Measurements from ENCODE around the gene ZNF484.
"Not testable (repeated sequence)": the region's sequence is repeated elsewhere in the genome, so short reads cannot be mapped to it uniquely, and the experiment has no call there.

ZNF484 gene

DNA sequence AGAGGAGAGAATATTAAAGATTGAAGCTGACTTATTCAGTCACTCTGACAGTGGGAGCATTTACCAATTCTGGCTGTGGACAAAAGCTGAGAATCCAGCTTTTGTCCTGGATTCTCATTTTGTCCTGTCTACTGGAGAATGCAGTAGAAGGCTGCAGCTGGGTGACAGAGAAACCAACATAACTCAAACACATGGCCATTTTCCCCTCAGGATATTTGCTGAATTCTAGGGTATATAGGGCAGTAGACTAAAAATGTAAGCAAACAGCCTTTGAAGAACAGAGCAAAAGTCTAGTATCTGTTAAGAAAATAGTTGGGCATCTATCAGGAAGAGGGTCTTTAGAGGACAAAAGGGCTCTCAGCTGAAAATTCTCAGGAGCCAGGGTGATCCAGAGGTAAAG is 20.6 kb downstream of the ZNF484 start:
- DNase-seq = no peak

DNA sequence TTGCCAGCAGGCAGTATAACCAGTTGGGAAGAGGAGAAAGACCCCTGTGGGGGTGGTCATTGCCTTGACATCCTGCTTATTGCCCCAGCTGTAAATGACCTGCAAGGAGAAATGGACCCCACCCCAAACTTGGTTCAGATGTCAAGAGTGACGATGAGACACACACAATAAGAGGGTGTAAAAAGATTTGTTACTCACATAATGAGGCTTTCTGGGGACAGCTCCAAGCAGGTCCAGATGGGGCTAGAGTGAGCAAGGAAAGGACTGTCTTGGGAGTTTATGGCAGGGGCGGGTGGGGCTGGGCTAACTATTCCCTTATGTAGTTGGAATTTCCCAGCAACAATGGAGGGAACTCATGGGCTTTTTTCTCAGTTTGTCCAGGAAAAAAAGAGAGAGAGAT is 24.1 kb downstream of the ZNF484 start:
- DNase-seq = no peak

DNA sequence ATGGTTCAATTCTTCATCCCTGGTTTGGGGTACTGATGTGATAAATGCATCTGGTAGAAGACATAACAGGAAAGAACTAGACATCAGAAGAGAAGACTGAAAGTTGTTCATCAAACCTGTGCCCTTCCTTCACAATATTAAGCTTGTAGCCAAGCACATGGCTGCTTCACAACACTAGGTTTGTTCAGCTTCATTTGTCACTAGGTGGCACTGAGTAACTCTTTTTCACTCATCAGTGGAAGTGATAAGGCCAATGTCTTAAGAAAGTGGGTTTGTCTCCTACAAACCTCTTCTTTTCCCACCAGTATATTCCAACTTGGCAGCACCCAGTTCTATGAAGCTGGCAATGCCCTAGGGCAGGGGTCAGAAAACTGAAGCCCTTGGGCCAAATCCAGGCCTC is 26.9 kb downstream of the ZNF484 start:
- no peak for DNase-seq

DNA sequence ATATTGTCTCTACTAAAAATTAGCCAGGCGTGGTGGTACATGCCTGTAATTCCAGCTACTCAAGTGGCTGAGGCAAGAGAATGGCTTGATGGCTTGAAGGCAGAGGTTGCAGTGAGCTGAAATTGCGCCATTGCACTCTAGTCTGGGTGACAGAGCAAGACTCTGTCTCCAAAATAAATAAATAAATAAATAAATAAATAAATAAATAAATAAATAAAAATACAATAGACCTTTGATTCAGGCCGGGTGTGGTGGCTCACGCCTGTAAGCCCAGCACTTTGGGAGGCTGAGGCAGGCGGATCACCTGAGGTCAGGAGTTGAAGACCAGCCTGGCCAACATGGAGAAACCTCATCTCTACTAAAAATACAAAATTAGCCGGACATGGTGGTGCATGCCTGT is 29.1 kb downstream of the ZNF484 start:
- not testable (repeated sequence) for DNase-seq

DNA sequence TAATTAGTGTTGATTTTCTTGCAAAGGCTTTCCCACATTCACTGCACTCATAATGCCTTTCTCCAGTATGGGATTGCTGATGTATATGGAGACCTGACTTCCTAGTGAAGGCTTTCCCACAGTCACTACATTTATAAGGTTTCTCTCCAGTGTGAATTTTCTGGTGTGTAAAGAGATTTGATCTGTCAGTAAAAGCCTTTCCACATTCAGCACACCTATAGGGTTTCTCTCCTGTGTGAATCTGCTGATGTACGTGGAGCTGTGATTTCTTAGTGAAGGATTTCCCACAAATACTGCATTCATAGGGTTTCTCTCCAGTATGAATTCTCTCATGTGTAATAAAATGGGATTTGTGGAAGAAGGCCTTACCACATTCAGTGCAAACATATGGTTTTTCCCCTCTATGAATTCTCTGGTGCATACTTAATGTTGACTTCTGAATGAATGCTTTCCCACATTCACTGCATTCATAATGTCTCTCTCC is 31.1 kb downstream of the ZNF484 start:
- DNase-seq = no peak

DNA sequence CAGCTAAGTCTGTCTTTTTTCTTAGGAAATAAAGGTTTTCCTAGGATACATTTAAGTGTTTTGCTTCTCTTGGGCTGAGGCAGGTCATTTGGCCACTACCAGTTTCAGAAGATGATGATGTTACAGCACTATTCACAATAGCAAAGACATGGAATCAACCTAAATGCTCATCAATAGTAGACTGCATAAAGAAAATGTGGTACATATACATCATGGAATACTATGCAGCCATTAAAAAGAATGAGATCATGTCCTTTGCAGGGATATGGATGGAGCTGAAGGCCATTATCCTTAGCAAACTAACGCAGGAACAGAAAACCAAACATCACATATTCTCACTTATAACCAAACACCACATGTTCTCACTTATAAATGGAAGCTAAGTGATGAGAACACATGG is 39.4 kb downstream of the ZNF484 start:
- DNase-seq = not testable (repeated sequence)

DNA sequence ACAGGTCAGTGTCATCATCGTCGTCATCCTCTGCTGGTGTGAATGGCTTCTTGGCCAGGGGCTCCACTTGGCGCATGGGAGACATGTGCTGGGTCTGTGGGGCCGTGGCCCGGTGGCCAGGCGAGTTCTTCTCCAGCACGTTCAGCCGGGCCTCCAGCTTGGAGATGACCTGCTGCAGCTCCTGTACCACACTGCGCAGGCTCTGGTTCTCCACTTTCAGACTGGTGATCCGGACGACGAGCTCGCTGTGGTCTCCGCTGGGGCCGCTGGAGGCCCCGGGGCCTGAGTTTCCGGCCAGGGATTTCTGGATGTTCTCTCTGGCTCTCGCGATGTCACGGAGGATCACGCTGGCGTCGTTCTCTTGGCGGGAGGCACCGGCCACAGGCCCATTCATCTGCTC is 40.6 kb downstream of the ZNF484 start:
- no peak for DNase-seq

DNA sequence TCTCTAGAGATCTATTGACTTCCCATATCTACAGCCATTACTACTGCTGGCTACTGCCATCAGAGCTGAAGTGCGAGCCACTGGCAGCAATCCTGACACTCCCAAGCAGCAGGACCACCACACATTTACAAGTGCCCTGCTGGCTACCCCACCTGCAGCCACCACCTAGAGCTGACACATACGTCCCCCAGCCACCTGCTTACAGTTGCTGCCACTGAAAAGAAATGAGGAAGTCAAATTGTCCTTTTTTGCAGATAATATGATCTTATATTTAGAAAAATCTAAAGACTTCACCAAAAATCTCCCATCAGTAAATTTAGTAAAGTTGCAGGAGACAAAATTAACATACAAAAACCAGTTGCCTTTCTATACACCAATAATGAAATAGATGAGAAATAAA is 48.4 kb downstream of the ZNF484 start:
- no peak for DNase-seq

DNA sequence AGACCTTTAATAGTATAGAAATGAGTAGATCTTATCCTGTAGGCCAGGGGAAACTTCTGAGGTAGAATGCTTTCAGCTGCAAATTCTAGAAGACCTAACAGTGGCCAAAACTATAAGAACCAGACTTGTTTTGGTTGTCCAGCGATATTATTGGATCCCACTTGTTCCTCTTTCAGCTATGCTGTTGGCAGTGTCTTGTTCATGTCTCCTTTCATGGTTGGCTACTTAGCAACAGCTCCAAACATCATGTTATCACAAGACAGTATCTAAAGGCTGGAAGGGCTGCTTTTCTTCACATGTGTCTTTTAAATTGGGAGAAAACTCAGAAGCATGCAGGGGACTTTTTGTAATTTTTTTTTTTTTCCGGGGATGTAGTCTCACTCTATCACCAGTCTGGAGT is 52.8 kb downstream of the ZNF484 start:
- DNase-seq = not testable (repeated sequence)

DNA sequence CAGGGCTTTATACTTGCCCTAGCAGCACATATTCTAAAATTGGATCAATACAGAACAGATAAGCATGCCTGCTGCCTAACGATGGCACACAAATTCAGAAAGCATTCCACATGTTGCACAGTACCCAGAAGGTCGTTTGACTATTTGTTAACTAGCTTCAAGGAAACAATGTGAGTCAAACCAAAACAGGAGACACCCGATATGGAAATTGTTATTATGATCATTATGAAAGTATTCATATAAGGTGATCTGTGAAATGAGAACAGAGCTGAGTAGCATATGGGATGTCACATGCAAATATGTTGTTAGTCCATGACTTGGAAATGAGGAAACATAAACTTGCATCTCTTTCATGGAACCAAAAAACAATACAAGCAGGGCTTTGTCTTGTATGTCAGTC is 56.9 kb downstream of the ZNF484 start:
- no peak for DNase-seq

DNA sequence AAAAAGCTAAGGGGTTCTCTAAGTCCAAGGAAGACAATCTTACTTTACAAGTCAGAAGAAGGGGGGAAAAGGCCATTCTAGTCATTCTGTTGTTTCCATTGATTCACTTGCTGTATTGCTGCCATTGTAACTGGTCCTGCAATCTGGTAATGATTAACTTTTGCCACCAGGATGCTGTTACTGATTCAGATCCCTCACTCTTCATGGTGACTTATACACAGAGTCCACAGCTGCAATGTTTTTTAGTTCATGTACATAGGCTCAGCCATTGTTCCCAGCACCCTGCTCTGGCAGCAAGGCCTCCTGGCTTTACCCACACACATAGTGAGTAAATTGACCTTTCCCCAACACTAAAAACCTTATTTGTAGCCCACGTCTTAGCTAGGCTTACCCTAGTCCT is 57.9 kb downstream of the ZNF484 start:
- DNase-seq = not testable (repeated sequence)

DNA sequence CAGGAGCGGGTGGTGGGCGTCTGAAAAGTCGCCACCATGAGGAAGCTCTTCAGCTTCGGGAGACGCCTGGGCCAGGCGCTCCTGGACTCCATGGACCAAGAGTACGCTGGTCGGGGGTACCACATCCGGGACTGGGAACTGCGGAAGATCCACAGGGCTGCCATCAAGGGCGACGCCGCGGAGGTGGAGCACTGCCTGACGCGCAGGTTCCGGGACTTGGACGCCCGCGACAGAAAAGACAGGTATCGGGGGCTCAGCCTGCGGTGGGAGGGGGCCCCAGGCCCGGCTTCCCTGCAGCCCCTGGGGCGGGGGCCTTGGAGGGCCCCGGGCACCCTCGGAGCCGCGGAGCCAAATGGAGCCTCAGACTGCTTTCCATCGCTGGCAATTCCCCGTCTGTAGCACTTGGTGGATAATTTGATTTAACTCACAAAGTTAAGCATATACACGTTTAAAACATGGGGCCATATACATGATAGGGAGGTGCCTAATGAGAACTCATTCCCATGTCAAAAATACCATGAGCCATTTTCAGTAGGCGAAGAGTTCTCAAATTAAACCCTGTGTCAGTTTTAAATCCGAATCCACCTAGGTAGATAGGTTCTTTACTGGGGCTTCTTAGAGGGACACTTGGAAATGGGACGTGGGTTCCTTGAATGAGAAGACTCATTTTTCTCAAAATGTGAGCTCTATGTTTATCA is 68.1 kb downstream of the ZNF484 start:
- DNase-seq = peak; percentile 66

DNA sequence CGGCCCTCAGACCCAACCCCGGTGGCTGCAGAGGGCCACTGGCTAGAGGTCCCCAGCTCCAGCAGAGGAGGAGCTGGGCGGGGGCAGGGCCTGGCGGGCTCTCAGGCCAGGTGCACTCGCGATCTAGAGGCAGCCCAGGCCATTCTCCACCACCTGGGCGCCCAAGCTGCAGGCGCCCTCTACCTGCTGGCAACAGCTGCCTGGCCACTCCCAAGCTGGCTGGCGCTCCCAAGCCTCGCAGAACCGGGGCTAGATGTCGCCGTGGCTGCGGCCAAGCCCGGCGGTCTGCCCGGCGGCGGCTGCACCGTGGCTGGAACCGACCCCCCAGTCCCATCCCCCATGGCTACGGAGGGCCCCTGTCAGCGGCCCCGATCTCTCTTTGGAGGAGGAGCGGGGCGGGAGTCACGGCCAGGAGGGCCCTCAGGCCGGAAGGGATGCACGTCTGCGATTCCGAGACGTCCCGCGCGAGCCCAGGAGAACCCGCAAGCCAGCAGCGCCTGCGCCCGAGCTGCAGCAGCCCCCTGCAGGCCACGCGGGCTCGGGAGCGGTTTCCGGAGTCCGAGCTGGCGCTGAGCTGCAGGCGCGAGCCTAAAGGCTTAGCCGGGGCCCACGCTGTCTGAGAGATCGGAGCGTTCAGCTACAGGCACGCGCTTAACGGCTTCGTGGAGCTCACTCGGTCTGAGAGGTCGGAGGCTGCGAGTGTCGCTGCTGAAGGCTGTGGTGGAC is 68.9 kb downstream of the ZNF484 start:
- DNase-seq = peak; percentile 82

DNA sequence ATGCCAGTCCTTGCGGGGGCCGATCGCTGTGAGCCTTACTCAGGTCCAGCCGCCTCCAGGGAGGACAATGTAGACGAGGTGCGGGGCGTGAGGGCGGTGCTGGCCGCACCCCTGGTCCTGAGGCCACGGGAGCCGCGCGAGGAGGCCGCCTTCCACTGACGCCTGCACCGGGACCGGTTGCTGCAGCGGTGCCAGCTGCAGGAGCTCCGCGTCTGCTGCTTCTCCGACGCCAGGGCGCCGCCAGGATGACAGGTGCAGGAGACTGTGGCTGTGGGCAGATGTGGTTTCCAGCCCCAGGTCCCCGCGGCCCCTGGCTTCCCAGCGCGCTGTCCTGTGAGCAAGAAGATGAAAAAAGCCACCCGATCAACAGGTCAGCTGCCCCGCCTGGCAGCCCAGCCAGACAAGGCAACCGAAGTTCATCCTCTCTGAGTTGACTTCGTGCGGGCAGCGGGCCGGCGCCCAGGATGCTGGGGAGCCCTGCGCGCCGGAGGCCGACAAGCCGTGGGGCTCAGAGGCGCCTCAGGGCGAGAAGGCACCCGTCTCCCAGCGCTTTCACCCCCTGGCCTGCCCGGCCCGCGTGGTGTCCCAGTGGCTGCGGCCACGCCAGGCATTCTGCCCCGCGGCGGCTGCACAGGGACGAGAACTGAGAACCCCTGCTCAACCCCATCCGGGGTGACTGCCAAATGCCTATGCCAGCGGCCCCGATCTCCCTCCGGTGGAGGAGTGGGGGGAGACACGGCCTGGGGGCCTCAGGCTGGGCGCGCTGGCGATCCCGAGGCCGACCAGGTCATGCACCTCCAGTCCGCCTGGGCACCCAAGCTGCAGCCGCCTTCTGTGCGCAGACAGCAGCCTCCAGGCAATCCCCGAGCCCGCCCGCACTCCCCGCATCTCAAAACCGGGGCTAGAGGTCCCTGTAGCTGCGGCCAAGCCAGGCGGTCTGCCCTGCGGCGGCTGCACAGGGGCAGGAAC is 69.8 kb downstream of the ZNF484 start:
- DNase-seq = peak; percentile 75

DNA sequence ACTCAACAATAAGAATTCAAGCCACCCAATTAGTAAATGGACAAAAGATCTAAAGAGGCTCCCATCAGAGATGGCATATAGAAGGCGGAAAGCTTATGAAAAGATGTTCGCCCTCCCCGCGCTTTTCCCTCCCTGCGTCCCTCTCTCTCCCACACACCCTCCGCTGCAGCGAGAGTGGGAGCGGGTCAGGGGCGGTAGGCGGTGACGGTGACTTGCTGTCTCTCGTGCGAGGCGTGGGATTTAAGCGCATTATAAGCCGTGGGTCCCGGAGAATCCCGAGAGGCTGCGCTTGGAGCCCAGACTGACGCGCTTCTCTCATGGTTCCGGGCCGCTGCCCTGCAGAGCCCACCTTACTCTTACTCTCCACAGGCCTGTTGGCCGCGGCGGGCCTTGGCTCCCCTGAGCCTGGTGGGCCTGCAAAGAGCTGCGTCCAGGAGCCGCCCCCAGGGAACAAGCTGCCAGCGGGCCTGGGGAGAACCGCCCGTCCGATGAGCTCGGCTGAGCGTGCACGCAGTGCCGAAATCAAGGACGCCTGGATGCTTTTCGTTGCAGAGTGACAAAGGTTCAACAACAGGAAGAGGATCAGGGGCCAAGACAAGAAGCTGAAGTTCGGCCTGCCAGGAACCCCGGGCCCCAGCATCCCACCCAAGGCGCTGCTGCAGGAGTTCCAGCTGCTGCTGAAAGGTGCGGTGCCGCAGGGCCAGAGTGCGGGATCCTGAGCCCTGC is 70.6 kb downstream of the ZNF484 start:
- DNase-seq = peak; percentile 63

DNA sequence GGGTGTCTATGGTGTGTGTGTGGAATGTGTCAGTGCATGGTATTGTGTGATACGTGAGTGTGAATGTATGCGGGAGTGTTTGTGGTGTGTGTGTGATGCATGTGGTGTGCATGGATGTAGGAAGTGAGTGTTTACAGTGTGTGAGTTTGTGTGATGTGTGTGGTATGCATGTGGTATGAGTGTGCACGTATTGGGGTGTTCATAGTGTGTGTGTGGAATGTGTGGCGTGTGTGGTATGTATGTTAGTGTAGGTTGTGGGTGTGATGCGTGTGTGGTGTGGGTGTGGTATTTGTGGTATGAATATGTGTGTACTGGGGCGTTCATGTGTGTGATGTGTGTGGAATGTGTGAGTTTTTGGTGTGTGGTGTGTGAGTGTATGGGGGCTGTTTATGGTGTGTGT is 73.1 kb downstream of the ZNF484 start:
- DNase-seq = no peak

DNA sequence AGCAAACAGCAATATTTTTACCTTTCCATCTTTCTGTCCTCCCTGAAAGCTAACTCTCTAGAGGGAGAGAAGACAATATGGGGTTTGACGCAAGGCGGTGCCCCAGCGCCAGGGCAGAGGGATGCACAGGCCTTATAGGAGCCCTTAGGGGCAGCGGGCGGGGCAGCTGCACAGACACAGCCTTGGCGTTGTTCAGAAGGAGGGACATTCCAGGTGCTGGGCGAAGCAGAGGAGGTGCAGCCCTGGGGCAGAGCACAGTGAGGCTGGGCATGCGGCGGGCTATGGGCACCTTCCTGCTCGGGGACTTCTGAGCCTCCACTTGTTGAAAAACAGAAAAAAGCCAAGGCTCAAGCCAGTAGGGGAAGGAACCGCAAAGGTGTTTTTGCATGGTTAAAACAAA is 79.5 kb downstream of the ZNF484 start:
- no peak for DNase-seq

DNA sequence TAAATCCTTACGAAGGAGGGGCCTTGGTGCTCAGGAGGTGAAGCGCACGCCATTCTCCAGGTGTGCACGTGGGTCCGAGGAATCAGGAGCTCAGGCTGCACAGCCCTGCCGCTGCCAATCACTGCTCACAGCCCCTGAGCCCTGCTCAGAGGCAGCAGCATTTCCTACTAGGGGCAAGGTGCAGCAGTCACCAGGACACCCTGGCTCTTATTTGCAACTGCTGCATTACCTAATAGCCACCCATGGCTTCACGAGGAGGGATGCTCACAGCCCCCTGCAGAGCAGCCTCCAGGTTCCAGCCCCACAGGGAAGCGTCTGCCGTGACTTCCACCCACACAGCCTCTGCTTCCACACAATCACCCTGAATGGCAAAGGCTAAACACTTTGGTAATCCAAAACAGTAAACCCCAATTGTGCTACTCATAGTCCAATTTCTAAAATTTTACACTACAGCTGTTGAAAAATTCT is 81.5 kb downstream of the ZNF484 start:
- DNase-seq = not testable (repeated sequence)

DNA sequence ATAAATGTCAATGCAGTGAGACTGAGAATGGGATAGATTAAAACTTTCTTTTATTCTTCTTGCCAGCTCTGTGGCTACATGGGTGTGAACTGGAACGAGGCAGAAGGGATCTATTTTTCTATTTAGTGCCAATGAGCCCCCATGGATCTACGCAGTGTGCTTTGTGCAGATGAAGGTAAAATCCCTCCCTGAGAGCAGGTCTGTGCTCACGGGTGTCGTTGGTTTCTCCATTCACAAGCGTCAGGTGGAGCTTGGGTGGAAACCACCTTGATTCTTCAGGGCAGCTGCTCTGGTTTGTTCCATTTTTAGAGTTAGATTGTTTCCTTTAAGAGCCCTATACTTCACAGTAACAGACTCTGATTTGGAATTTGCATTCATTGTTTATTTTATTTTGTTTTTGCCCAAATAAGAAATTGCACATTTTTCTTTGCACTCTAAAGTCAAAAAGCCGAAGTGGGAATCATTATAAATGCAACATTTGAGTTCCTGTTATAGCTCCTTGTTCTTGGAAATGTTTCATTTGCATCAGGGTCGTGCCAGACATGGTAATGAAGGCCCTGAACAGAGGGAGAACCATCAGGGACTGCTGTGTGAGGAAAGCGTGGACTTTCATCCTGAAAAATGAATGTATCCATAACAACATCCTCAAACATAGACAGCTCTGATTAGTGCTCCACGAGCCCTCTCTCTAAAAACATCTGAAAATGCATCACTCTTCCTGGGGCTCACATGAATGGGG is 82.1 kb downstream of the ZNF484 start:
- DNase-seq = no peak
